OCI-LY1 (cell line): Measurements from ENCODE around the gene TRIM54.

Experiments used
- EZH2 ChIP-seq: fragments of 200-600 bp; sonication (generic), shearing (Covaris generic); IDR thresholded peaks from 2 replicates; pipeline ENCODE4 v1.8.0; 2017; ENCODE audit warnings: borderline replicate concordance, mixed run types, mild to moderate bottlenecking, antibody characterized with exemption, low read length, moderate library complexity, mixed read lengths
- TF ChIP-seq, protein P1 (sequence below): fragments of 200-600 bp; sonication (generic), shearing (Covaris generic); IDR thresholded peaks from 2 replicates; pipeline ENCODE4 v1.5.1; 2017; ENCODE audit warnings: mild to moderate bottlenecking, antibody characterized with exemption, low read length, moderate library complexity, mixed read lengths

DNA sequence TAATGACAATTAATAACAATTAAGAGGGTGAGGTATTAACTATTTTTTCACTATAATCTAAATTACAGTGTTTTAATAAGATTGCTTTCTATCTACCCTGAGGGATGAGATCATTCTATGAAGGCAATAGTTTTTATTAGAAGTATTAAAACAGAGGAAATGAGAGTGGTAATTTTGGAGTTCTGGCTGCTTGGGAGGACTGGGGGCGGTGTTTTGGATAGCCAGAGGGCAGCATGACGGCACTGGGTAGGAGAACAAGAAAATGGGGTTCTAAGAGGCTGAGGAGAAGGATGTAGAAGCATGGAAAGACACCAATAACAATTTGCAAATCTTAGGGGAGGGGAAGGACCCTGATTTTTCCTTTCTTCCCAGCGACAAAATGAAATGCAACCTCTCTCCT is 12.1 kb upstream of the TRIM54 start:
- TF ChIP-seq, protein P1, sequence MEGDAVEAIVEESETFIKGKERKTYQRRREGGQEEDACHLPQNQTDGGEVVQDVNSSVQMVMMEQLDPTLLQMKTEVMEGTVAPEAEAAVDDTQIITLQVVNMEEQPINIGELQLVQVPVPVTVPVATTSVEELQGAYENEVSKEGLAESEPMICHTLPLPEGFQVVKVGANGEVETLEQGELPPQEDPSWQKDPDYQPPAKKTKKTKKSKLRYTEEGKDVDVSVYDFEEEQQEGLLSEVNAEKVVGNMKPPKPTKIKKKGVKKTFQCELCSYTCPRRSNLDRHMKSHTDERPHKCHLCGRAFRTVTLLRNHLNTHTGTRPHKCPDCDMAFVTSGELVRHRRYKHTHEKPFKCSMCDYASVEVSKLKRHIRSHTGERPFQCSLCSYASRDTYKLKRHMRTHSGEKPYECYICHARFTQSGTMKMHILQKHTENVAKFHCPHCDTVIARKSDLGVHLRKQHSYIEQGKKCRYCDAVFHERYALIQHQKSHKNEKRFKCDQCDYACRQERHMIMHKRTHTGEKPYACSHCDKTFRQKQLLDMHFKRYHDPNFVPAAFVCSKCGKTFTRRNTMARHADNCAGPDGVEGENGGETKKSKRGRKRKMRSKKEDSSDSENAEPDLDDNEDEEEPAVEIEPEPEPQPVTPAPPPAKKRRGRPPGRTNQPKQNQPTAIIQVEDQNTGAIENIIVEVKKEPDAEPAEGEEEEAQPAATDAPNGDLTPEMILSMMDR = no peak
- TF ChIP-seq EZH2 = no peak
